SK-N-SH treated with all-trans-retinoic acid at 6 μM for 48 hours (cell line): Measurements from ENCODE around the gene PRRT1.
"Not testable (repeated sequence)": the region's sequence is repeated elsewhere in the genome, so short reads cannot be mapped to it uniquely, and the experiment has no call there.

Experiments
- ATAC-seq: fragments of 200-7000 bp; cut with Tn5 transposase; 3 replicates; pipeline ENCODE4 v1.9.1; 2020; ENCODE audit warnings: mild to moderate bottlenecking, moderate library complexity
- ARNTL ChIP-seq: fragments of 450-650 bp; formaldehyde crosslinking; IDR thresholded peaks from 2 replicates; pipeline ENCODE4 v1.5.0; 2020; ENCODE audit warnings: low read depth, mild to moderate bottlenecking, moderate library complexity, borderline replicate concordance
- BACH2 ChIP-seq: fragments of 250-450 bp; sonication (Bioruptor Pico); IDR thresholded peaks from 2 replicates; pipeline ENCODE4 v1.9.0; 2021; ENCODE audit warnings: mild to moderate bottlenecking, borderline replicate concordance
- CREB5 ChIP-seq: fragments of 250-450 bp; sonication (Bioruptor Pico); IDR thresholded peaks from 2 replicates; pipeline ENCODE4 v1.5.1; 2020; ENCODE audit warnings: low read depth, mild to moderate bottlenecking, moderate library complexity
- CSDC2 ChIP-seq: fragments of 250-450 bp; sonication (Bioruptor Pico); IDR thresholded peaks from 2 replicates; pipeline ENCODE4 v1.5.0; 2020; ENCODE audit warnings: mild to moderate bottlenecking, moderate library complexity
- CSRNP3 ChIP-seq: fragments of 250-450 bp; sonication (Bioruptor Pico); IDR thresholded peaks from 2 replicates; pipeline ENCODE4 v1.5.1; 2021; ENCODE audit warnings: mild to moderate bottlenecking, moderate library complexity
- ESRRG ChIP-seq: fragments of 250-450 bp; sonication (Bioruptor Pico); IDR thresholded peaks from 2 replicates; pipeline ENCODE4 v1.6.1; 2021; ENCODE audit warnings: mild to moderate bottlenecking
- ISL1 ChIP-seq: fragments of 250-450 bp; sonication (Bioruptor Pico); IDR thresholded peaks from 2 replicates; pipeline ENCODE4 v2.1.2; 2022; ENCODE audit warnings: mild to moderate bottlenecking, moderate library complexity
- OSR1 ChIP-seq: fragments of 250-450 bp; sonication (Bioruptor Pico); IDR thresholded peaks from 2 replicates; pipeline ENCODE4 v1.8.0; 2022; ENCODE audit warnings: moderate library complexity, mild to moderate bottlenecking, inconsistent platforms
- POU6F1 ChIP-seq: fragments of 250-450 bp; sonication (Bioruptor Pico); IDR thresholded peaks from 2 replicates; pipeline ENCODE4 v1.8.0; 2021; ENCODE audit warnings: low read depth, mild to moderate bottlenecking, moderate library complexity, borderline replicate concordance
- PPARA ChIP-seq: fragments of 250-450 bp; sonication (Bioruptor Pico); IDR thresholded peaks from 2 replicates; pipeline ENCODE4 v1.5.0; 2020; ENCODE audit warnings: mild to moderate bottlenecking, borderline replicate concordance
- RARB ChIP-seq: fragments of 250-450 bp; sonication (Bioruptor Pico); IDR thresholded peaks from 2 replicates; pipeline ENCODE4 v1.8.0; 2021; ENCODE audit warnings: mild to moderate bottlenecking, moderate library complexity
- SNAI2 ChIP-seq: fragments of 250-450 bp; sonication (Bioruptor Pico); IDR thresholded peaks from 2 replicates; pipeline ENCODE4 v1.5.0; 2020; ENCODE audit warnings: mild to moderate bottlenecking, moderate library complexity
- TOX ChIP-seq: fragments of 250-450 bp; sonication (Bioruptor Pico); IDR thresholded peaks from 2 replicates; pipeline ENCODE4 v1.8.0; 2021; ENCODE audit warnings: mild to moderate bottlenecking, moderate library complexity, borderline replicate concordance
- TSHZ2 ChIP-seq: fragments of 250-450 bp; sonication (Bioruptor Pico); IDR thresholded peaks from 2 replicates; pipeline ENCODE4 v1.5.0; 2020; ENCODE audit warnings: mild to moderate bottlenecking, moderate library complexity
- ZFP3 ChIP-seq: fragments of 250-450 bp; sonication (Bioruptor Pico); IDR thresholded peaks from 2 replicates; pipeline ENCODE4 v1.5.0; 2020; ENCODE audit warnings: mild to moderate bottlenecking, moderate library complexity
- ZFP30 ChIP-seq: fragments of 450-650 bp; formaldehyde crosslinking; IDR thresholded peaks from 2 replicates; pipeline ENCODE4 v1.5.0; 2022; ENCODE audit warnings: mild to moderate bottlenecking, moderate library complexity
- ZNF565 ChIP-seq: fragments of 450-650 bp; formaldehyde crosslinking; conservative IDR thresholded peaks from 2 replicates; pipeline ENCODE4 v1.5.0; 2020; ENCODE audit warnings: low read depth, mild to moderate bottlenecking, moderate library complexity
- ZNF70 ChIP-seq: fragments of 450-650 bp; formaldehyde crosslinking; IDR thresholded peaks from 2 replicates; pipeline ENCODE4 v1.5.0; 2020; ENCODE audit warnings: mild to moderate bottlenecking, moderate library complexity
- ZNF8 ChIP-seq: fragments of 450-650 bp; formaldehyde crosslinking; IDR thresholded peaks from 2 replicates; pipeline ENCODE4 v1.5.0; 2020; ENCODE audit warnings: mild to moderate bottlenecking, moderate library complexity

The PRRT1 gene

GRCh38 chr6:32195652-32195901 is 43.8 kb upstream of the PRRT1 start:
- TF ChIP-seq SNAI2 (CRISPR knock-in tag) (no peak), ZFP3 (CRISPR knock-in tag) (no peak), TSHZ2 (CRISPR knock-in tag) (no peak), TOX (CRISPR knock-in tag) (no peak), ZNF565 (CRISPR knock-in tag) (no peak), ESRRG (CRISPR knock-in tag) (no peak), ARNTL (CRISPR knock-in tag) (no peak), CREB5 (CRISPR knock-in tag) (no peak), OSR1 (CRISPR knock-in tag) (no peak), ZNF70 (no peak), CSRNP3 (CRISPR knock-in tag) (no peak), CSDC2 (CRISPR knock-in tag) (no peak), ZFP30 (CRISPR knock-in tag) (no peak), ZNF8 (CRISPR knock-in tag) (no peak), POU6F1 (CRISPR knock-in tag) (no peak), PPARA (CRISPR knock-in tag) (no peak), ISL1 (no peak)
- no peak for ATAC-seq

GRCh38 chr6:32194825-32195651 is 43.3 kb upstream of the PRRT1 start:
- TF ChIP-seq RARB (0 out of 2 replicates have a peak, but pooled peaks have one; percentile 30), ESRRG (CRISPR knock-in tag) (no peak)
- ATAC-seq, result peak; percentile 92

GRCh38 chr6:32194388-32194787 is 42.6 kb upstream of the PRRT1 start:
- TF ChIP-seq ZNF8 (CRISPR knock-in tag) (no peak), PPARA (CRISPR knock-in tag) (no peak), CSDC2 (CRISPR knock-in tag) (no peak), ESRRG (CRISPR knock-in tag) (no peak), TSHZ2 (CRISPR knock-in tag) (no peak), ZNF565 (CRISPR knock-in tag) (no peak), BACH2 (CRISPR knock-in tag) (no peak)
- no peak for ATAC-seq

- ATAC-seq, result not testable (repeated sequence)
Observed at GRCh38 chr6:32193096-32193495, 41.4 kb upstream of the PRRT1 start.
